ENCODE data around the gene TUBA3E. TPM values are rescaled to one million over a fixed set of nuclear protein-coding genes. Genes with fewer than 3 reads are reported as not detected.
"Not testable (repeated sequence)": the region's sequence is repeated elsewhere in the genome, so short reads cannot be mapped to it uniquely, and the experiment has no call there.

TUBA3E gene
- polyA plus RNA-seq, 1 donor from 2014 or later = not detected

DNA sequence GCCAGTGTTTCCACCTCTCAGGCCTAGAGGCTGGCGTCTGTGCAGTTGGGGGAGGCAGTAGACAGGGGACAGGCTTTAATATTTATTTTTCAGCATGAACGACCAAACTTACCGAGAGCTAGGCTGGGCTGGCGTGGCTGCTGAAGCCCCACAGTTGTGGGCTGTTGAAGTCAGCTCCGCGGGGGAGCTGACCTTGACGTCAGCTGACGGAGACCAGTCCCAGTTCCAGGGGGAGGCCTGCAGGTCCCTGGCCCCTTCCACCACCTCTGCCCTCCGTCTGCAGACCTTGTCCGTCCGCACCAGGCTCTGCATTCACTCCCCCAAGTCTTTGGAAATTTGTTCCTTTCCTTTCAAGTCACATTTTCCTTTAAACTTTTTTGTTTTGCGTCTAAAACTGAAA, 33.4 kb upstream of the TUBA3E start:
- H3K4me3 ChIP-seq (ENCODE audit: low read length) = no peak overlapping the region
- TF ChIP-seq, protein P1, sequence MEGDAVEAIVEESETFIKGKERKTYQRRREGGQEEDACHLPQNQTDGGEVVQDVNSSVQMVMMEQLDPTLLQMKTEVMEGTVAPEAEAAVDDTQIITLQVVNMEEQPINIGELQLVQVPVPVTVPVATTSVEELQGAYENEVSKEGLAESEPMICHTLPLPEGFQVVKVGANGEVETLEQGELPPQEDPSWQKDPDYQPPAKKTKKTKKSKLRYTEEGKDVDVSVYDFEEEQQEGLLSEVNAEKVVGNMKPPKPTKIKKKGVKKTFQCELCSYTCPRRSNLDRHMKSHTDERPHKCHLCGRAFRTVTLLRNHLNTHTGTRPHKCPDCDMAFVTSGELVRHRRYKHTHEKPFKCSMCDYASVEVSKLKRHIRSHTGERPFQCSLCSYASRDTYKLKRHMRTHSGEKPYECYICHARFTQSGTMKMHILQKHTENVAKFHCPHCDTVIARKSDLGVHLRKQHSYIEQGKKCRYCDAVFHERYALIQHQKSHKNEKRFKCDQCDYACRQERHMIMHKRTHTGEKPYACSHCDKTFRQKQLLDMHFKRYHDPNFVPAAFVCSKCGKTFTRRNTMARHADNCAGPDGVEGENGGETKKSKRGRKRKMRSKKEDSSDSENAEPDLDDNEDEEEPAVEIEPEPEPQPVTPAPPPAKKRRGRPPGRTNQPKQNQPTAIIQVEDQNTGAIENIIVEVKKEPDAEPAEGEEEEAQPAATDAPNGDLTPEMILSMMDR (IDR thresholded peaks at IDR 0.05; ENCODE audit: poor library complexity, severe bottlenecking) = no peak
- TF ChIP-seq EP300 (conservative IDR thresholded peaks at IDR 0.05; ENCODE audit: poor library complexity, severe bottlenecking) (no peak), SMC3 (conservative IDR thresholded peaks at IDR 0.05; ENCODE audit: poor library complexity) (no peak), EZH2 (IDR thresholded peaks at IDR 0.05; ENCODE audit: borderline replicate concordance, insufficient read depth, low read length, poor library complexity, severe bottlenecking) (no peak), RAD21 (conservative IDR thresholded peaks at IDR 0.05) (no peak), TAF1 (IDR thresholded peaks at IDR 0.05; ENCODE audit: low read depth) (no peak), MXI1 (conservative IDR thresholded peaks at IDR 0.05; ENCODE audit: poor library complexity, severe bottlenecking) (no peak), POLR2AphosphoS5 (IDR thresholded peaks at IDR 0.05) (no peak)
- TF ChIP-seq, protein P2, sequence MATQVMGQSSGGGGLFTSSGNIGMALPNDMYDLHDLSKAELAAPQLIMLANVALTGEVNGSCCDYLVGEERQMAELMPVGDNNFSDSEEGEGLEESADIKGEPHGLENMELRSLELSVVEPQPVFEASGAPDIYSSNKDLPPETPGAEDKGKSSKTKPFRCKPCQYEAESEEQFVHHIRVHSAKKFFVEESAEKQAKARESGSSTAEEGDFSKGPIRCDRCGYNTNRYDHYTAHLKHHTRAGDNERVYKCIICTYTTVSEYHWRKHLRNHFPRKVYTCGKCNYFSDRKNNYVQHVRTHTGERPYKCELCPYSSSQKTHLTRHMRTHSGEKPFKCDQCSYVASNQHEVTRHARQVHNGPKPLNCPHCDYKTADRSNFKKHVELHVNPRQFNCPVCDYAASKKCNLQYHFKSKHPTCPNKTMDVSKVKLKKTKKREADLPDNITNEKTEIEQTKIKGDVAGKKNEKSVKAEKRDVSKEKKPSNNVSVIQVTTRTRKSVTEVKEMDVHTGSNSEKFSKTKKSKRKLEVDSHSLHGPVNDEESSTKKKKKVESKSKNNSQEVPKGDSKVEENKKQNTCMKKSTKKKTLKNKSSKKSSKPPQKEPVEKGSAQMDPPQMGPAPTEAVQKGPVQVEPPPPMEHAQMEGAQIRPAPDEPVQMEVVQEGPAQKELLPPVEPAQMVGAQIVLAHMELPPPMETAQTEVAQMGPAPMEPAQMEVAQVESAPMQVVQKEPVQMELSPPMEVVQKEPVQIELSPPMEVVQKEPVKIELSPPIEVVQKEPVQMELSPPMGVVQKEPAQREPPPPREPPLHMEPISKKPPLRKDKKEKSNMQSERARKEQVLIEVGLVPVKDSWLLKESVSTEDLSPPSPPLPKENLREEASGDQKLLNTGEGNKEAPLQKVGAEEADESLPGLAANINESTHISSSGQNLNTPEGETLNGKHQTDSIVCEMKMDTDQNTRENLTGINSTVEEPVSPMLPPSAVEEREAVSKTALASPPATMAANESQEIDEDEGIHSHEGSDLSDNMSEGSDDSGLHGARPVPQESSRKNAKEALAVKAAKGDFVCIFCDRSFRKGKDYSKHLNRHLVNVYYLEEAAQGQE (IDR thresholded peaks at IDR 0.05; ENCODE audit: borderline replicate concordance) = no peak
- no peak overlapping the region for H3K4me2 ChIP-seq (ENCODE audit: low read length)
- H3K79me2 ChIP-seq (replicated peaks; ENCODE audit: insufficient read depth, low read length) = no peaks in the 10 kb centered on the region
- H3K27me3 ChIP-seq (ENCODE audit: insufficient read depth, low read depth, low read length) = no peaks in the 10 kb centered on the region
- no peaks in the 10 kb centered on the region for H3F3A ChIP-seq (ENCODE audit: insufficient read depth, low read length, poor library complexity, severe bottlenecking)
- H3K9me2 ChIP-seq (ENCODE audit: insufficient read depth, low read length) = no peaks in the 10 kb centered on the region
- H3K9ac ChIP-seq (ENCODE audit: low read length) = no peak overlapping the region
- H4K20me1 ChIP-seq (ENCODE audit: insufficient read depth) = no peaks in the 10 kb centered on the region
- no peaks in the 10 kb centered on the region for H3K9me3 ChIP-seq (ENCODE audit: low read length)
- H2AFZ ChIP-seq (ENCODE audit: low read depth, low read length) = no peak overlapping the region
- no peaks in the 10 kb centered on the region for H3K36me3 ChIP-seq (ENCODE audit: insufficient read depth, low read length)
- no peak overlapping the region for H3K27ac ChIP-seq (ENCODE audit: low read length)

DNA sequence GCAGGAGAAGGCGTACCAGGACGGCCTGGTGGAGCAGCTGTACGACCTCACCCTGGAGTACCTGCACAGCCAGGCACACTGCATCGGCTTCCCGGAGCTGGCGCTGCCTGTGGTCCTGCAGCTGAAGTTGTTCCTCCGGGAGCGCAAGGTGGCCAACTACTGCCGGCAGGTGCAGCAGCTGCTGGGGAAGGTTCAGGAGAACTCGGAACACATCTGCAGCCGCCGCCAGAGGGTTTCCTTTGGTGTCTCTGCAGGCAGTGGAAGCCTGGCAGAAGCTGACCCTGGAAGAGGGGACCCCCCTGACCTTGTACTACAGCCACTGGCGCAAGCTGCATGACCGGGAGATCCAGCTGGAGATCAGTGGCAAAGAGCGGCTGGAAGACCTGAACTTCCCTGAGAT, 32.7 kb upstream of the TUBA3E start:
- H3F3A ChIP-seq (ENCODE audit: insufficient read depth, low read length, poor library complexity, severe bottlenecking); H3K4me2 ChIP-seq (ENCODE audit: low read length); H3K79me2 ChIP-seq (replicated peaks; ENCODE audit: insufficient read depth, low read length); H3K27ac ChIP-seq (ENCODE audit: low read length); H4K20me1 ChIP-seq (ENCODE audit: insufficient read depth); H3K4me3 ChIP-seq (ENCODE audit: low read length); H3K27me3 ChIP-seq (ENCODE audit: insufficient read depth, low read depth, low read length); H3K9me2 ChIP-seq (ENCODE audit: insufficient read depth, low read length); H3K36me3 ChIP-seq (ENCODE audit: insufficient read depth, low read length); H3K9ac ChIP-seq (ENCODE audit: low read length); H3K9me3 ChIP-seq (ENCODE audit: low read length); H2AFZ ChIP-seq (ENCODE audit: low read depth, low read length): not testable (repeated sequence)

DNA sequence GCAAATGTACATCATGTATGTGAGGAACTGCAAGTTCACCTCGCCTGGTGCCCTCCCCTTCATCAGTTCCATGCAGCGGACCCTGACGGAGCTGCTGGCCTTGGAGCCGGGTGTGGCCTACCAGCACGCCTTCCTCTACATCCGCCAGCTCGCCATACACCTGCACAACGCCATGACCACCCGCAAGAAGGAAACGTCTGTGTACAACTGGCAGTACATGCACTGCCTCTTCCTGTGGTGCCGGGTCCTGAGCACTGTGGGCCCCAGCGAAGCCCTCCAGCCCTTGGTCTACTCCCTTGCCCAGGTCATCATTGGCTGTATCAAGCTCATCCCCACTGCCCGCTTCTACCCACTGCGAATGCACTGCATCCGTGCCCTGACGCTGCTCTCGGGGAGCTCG, 32.1 kb upstream of the TUBA3E start:
- H3K36me3 ChIP-seq (ENCODE audit: insufficient read depth, low read length); H3K4me3 ChIP-seq (ENCODE audit: low read length); H4K20me1 ChIP-seq (ENCODE audit: insufficient read depth); H3K9me2 ChIP-seq (ENCODE audit: insufficient read depth, low read length); H3K4me2 ChIP-seq (ENCODE audit: low read length); H3F3A ChIP-seq (ENCODE audit: insufficient read depth, low read length, poor library complexity, severe bottlenecking); H3K27ac ChIP-seq (ENCODE audit: low read length); H3K9ac ChIP-seq (ENCODE audit: low read length); H3K27me3 ChIP-seq (ENCODE audit: insufficient read depth, low read depth, low read length); H3K79me2 ChIP-seq (replicated peaks; ENCODE audit: insufficient read depth, low read length); H2AFZ ChIP-seq (ENCODE audit: low read depth, low read length); H3K9me3 ChIP-seq (ENCODE audit: low read length): not testable (repeated sequence)

DNA sequence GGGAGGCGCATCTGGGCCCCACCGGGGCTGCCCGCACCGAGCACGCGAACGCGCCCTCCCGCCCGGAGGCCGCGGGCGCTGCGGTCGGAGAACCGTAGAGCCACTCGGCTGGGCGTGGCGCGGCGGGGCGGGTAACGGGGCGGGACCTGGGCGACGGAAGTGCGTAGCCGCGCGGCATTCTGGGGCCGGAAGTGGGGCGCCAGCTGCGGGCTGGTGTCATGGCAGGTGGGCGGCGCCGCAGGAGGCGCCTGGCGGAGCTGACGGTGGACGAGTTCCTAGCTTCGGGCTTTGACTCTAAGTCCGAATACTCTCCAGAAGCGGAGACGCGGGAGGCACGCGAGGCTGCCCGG, 30.9 kb upstream of the TUBA3E start:
- H3K9me3 ChIP-seq (ENCODE audit: low read length); H3K4me2 ChIP-seq (ENCODE audit: low read length); H3K9ac ChIP-seq (ENCODE audit: low read length); H2AFZ ChIP-seq (ENCODE audit: low read depth, low read length); H3K79me2 ChIP-seq (replicated peaks; ENCODE audit: insufficient read depth, low read length); H3K36me3 ChIP-seq (ENCODE audit: insufficient read depth, low read length); H3K27ac ChIP-seq (ENCODE audit: low read length); H4K20me1 ChIP-seq (ENCODE audit: insufficient read depth); H3K27me3 ChIP-seq (ENCODE audit: insufficient read depth, low read depth, low read length); H3F3A ChIP-seq (ENCODE audit: insufficient read depth, low read length, poor library complexity, severe bottlenecking); H3K9me2 ChIP-seq (ENCODE audit: insufficient read depth, low read length); H3K4me3 ChIP-seq (ENCODE audit: low read length): not testable (repeated sequence)

DNA sequence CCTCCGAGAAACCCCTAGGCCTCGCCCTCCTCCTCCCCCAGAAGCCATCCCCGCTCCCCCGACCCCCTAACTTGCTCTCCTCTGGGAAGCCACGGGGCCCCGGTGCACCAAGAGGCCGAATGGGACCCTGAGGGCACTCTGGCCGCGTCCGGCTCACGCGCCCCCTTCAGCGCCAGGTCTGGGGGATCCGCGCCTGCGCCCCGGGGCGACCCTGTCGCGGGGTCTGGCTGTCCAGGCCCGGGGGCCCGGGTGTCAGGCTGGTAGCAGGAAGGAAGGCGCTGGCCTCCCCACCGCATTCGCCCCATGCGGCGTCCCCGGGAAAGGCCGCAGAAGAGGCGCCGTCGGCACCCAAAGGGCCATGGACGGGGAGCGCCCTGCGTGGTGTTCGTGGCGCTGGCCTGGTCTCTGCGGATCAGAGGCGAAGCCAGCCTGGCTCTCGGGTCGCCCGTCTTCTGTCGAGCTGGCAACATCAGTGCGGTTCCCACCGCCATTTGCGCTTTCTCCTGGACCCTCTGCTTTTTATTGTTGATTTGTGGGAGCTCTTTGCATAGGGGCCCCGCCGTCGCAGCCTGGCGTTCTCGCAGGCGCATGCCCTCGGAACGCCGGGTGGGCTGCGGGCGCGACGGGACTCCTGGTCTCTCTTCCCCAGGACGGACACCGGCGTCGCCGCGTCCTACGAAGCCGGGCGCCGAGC, 30.4 kb upstream of the TUBA3E start:
- not testable (repeated sequence) for H4K20me1 ChIP-seq (ENCODE audit: insufficient read depth); H3K79me2 ChIP-seq (replicated peaks; ENCODE audit: insufficient read depth, low read length); H3K9me3 ChIP-seq (ENCODE audit: low read length); H3K9me2 ChIP-seq (ENCODE audit: insufficient read depth, low read length); H3K9ac ChIP-seq (ENCODE audit: low read length); H3K27me3 ChIP-seq (ENCODE audit: insufficient read depth, low read depth, low read length); H3F3A ChIP-seq (ENCODE audit: insufficient read depth, low read length, poor library complexity, severe bottlenecking); H2AFZ ChIP-seq (ENCODE audit: low read depth, low read length); H3K4me2 ChIP-seq (ENCODE audit: low read length); H3K36me3 ChIP-seq (ENCODE audit: insufficient read depth, low read length); H3K4me3 ChIP-seq (ENCODE audit: low read length); H3K27ac ChIP-seq (ENCODE audit: low read length)

Measured in neural cell (in vitro differentiated cells).